NCI-H345 treated with DMSO at 0.1 percent for 48 hours (cell line): ENCODE results near the gene TEX48.

Experiments used
- DNase-seq: peaks from one replicate; lab custom pipeline; 2025; ENCODE audit not compliant: unreplicated experiment; lab: John Stamatoyannopoulos, UW

The TEX48 gene

DNA sequence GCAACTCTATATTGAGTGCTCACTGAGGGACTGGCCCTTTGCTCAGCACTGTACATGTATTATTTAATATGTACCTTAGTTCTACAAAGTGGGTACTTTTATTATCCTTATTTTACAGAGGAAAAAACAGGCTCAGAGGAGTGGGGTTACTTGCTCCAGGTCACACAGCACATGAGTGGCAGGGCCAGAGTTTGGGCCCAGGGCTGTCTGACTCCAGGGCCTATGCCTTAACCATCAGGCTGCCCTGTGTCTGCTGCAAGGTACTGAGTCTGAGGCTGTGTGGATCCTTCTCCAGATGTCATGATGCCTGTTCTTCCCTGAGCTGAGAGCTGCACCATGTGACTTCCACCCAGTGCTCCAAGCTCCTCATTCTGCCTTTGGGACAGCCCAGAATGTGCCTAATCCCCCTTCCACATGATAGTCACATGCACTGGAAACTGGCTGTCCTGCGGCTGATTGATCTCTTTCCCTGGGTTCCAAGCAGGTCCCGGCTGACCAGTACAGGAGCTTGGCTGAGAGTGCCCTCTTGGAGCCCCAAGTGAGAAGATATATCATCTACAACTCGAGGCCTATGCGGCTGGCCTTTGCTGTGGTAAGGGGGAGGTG lies 55.5 kb downstream of the TEX48 start:
- no peak for DNase-seq

DNA sequence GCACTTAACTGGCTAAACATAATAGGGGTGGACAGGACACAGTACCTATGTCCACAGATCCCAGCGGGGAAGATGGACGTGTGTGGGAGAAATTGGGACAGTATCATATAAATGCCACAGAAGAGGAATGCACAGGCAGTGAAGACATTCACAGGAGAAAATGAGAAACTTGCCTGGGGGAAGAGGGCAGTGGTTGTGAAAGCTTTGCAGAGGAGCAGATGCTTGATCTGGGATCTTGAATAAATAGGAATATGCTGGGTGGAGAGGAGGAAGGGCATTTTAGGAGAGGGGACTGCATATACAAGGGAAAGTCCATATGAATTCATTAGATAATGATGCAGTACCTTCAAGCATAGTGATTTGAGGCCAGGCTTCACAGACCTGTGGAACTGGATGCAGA lies 57.3 kb downstream of the TEX48 start:
- no peak for DNase-seq

DNA sequence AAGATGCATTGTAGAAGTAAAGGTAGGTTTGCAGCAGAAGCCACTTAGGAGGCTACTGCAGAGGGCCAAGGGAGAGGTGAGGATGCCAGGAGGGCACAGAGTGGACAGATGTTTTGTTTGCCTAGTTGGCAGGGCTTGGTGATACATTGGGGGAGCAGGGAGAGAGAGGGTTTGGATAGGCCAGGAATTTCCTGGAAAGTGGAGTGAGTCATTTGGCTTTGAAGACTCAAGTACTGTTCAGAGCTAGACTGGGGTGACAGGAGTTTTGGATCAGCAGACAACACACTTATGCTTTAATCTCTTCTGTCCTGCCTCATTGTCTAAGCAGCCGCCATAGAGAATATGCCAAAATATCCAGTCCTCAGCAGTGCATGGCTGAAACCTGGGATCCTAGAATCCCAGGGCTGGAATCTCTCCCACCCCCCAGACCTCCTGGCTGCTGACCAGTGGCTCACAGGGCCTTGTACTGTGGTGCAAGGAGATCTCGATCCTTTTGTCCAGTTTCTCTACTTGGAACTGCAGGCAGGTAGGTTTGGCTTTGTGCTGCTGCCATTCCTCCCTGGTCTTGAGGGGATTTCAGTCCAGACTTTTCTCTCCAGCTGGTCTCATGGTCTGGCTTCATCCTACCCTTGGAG lies 59.9 kb downstream of the TEX48 start:
- DNase-seq, result no peak

DNA sequence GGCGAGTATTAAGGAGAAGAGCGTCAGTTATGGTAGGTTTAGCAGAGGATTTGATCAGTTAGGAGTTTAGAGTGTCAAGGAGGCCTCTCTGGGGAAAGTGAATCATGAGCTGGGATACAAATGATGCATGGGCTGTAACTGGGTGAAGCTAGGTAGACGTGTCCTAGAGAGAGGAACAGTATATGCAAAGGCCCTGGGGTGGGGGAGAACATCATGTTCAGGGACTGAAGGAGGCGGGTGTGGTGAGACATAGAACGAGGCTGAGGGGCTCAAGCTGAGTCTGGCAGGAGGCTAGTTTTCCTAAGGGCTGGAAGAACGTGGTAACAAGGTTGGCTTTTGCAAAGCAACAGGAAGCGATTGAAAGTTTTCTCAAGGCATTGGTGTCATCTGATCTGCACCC lies 60.4 kb downstream of the TEX48 start:
- DNase-seq, result no peak

DNA sequence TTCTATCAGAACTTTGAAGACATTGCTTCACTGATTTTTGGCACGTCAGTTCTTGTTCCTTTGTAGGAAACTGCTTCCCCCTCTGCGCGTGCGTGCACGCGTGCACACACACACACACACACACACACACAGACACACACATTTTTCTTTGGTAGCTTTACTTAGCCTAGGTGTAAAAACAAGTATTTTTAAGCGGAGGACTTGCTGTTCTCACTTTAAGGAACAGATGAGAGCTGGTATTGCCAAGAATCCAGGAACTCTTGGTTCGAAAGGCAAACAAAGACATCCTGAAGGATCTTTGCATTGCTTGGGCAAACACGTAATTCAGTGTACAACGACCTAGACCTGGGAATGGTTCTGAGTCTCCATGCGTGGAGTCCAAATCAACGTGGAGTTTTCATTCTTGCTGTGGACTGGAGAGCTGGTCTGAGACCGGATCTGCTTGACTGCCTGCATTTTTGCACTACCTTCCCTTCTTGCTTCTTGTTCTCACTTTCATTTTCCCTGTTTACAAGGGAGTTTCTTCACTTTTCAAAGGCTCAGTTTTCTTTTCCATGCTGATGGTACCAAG lies 62.7 kb downstream of the TEX48 start:
- DNase-seq, result no peak

DNA sequence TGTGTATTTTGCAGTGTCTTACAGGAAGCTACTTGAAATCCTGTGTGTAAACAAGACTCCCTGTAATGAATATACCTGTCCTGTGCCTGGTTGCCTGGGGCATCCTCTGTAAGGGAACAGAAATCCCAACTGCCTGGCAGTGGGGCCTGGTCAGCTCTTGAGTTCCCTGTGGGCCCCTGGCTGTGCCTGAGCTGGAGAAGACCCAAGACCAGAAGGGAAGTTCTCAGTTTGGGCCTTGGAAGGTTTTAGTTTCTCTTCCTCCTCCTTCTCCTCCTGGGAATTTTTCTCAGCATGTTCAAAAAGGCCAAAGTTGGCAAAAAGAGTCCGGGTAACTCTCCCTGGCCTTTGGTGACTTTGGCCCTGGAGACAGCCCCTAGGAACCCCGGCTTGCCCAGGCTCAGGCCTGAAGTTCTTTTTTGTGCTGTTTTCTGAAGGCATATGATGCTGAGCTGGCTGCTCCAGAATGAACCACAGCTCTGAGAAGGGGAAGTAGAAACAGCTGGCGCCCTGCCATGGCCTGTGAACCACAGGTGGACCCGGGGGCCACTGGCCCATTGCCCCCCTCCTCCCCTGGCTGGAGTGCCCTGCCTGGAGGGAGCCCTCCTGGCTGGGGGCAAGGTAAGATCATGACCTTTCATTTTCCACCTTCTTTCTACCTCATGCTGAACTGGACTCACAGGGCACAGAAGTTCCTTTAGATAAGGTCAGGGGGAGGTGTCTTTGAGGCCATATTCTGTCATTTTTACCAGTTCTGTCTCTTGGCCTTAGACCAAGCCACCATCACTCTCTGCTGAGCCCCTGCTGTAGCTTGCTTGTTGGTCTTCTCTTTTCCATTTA lies 65.1 kb downstream of the TEX48 start:
- DNase-seq, result no peak
